Progenitor cell of endocrine pancreas (in vitro differentiated cells): ENCODE data around the gene PARVA. TPM values are rescaled to one million over a fixed set of nuclear protein-coding genes. Genes with fewer than 3 reads are reported as not detected.
A peak's percentile ranks its signal among the peaks of the same experiment; 100 is the strongest.

Experiments
- DNase-seq: peaks from one replicate; pipeline ENCODE4 v3.0.0; 2021; ENCODE audit warnings: low spot score; ENCODE audit not compliant: unreplicated experiment
- H3K27ac Mint-ChIP-seq: 2 replicates; pipeline ENCODE4 v1.8.0; 2021; ENCODE audit warnings: mild to moderate bottlenecking, moderate library complexity, mixed read lengths
- H3K27me3 Mint-ChIP-seq: 2 replicates; pipeline ENCODE4 v1.8.0; 2021; ENCODE audit warnings: mixed read lengths
- H3K36me3 Mint-ChIP-seq: 2 replicates; pipeline ENCODE4 v1.8.0; 2022; ENCODE audit warnings: mixed read lengths; ENCODE audit not compliant: insufficient read depth
- H3K4me1 Mint-ChIP-seq: 2 replicates; pipeline ENCODE4 v1.8.0; 2021; ENCODE audit warnings: low read depth, mixed read lengths
- H3K4me3 Mint-ChIP-seq: 2 replicates; pipeline ENCODE4 v1.8.0; 2021; ENCODE audit warnings: low read depth, mild to moderate bottlenecking, moderate library complexity, mixed read lengths
- H3K9me3 Mint-ChIP-seq: 2 replicates; pipeline ENCODE4 v1.8.0; 2021; ENCODE audit warnings: low read depth, mixed read lengths
- total RNA-seq: library from RNA; stranded (reverse); gene quantifications from 2 replicates; pipeline ENCODE4 v1.2.1, GENCODE V29; 2021
- TF ChIP-seq, protein P1 (sequence below): fragments of 200-600 bp; sonication (generic); IDR thresholded peaks from one replicate; pipeline ENCODE4 v1.5.0; 2021; ENCODE audit warnings: antibody characterized with exemption, mild to moderate bottlenecking; ENCODE audit not compliant: unreplicated experiment

PARVA gene
- total RNA-seq, 1 donor from 2014 or later = 49.3 TPM

DNA sequence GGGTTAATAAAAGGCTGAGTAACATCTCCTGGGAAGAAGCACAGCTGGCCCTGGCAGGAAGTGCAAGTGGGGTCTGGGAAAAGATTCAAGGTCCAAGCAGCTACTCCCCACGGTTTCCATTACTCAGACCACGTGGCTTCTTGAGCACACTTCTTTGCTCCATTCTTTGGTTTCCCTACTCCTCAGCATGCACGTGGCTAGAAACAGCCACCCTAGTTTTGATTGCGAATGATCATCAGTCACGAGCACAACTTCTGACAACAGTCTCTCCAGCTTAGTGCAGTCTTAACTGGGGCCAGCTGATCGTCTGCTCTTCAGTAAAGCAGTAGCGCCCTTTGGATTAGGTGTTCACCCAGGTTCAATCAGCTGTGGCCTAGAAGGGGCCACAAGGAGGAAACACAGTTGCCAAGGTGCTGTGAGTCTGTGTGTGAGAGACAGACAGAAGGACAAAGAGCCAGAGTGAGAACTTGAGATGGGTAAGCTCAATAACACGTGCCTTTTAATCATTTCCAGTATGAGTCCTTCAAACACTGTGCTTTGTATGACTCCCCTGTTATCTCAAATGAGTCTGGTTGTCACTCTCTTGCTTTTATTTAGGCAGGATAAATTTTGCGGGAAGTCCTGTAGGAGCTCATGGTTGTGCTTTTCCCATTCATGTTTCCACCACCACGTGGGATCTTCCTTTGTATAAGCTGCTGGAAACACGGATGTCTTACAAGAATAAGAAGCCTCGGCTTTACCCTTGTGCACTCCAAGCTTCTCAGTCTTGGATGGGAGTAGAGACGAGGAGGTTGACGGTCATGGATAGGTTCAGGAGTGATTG is 901 bp upstream of the PARVA start:
- Mint-ChIP-seq H3K27me3 (no peaks in the 10 kb centered on the region), H3K9me3 (no peaks in the 10 kb centered on the region), H3K4me1 (peaks cover 31% of the 10 kb centered on the region), H3K27ac (peak overlapping the region; percentile 62), H3K4me3 (peak overlapping the region; percentile 78), H3K36me3 (peaks cover 1% of the 10 kb centered on the region)
- DNase-seq = no peak
- TF ChIP-seq, protein P1, sequence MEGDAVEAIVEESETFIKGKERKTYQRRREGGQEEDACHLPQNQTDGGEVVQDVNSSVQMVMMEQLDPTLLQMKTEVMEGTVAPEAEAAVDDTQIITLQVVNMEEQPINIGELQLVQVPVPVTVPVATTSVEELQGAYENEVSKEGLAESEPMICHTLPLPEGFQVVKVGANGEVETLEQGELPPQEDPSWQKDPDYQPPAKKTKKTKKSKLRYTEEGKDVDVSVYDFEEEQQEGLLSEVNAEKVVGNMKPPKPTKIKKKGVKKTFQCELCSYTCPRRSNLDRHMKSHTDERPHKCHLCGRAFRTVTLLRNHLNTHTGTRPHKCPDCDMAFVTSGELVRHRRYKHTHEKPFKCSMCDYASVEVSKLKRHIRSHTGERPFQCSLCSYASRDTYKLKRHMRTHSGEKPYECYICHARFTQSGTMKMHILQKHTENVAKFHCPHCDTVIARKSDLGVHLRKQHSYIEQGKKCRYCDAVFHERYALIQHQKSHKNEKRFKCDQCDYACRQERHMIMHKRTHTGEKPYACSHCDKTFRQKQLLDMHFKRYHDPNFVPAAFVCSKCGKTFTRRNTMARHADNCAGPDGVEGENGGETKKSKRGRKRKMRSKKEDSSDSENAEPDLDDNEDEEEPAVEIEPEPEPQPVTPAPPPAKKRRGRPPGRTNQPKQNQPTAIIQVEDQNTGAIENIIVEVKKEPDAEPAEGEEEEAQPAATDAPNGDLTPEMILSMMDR = no peak

DNA sequence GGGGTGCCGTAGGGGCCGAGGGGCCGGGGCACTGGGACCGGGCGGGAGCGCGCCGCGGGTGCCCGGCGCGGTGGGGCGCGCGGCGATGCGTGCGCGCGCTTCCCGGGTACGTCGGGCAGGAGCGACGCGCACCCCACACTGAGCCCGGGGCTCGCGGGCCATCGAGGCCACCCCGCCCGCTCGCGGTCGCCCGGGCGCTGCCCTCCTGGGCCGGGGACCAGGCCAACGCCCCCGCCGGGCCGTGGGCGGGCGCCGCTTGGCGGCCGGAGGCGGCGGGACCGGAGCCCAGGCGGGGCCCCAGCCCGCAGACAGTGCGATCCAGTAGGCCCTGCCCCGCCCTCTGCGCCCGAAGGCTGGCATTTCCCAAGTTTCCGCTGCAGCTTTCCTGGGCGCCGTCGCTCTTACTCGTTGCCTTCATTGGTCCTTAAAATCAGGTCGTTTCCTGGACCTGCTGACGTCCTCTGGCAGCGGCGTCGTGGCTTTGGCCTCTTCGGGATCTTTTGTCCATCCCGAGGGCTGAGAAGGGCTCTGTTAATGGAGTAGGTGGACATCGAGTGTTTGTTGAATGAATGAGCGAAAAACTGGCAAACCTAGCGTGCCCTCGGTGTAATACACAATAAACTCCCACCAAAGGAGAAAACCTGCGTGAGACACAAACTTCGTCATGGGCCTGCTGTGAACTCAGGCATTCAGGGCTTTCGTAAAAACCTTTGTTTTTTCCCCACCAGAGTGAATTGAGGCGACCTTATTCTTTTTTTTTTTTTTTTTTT is 638 bp downstream of the PARVA start:
- Mint-ChIP-seq H3K36me3 (peaks cover 1% of the 10 kb centered on the region), H3K27ac (peak overlapping the region; percentile 98)
- DNase-seq = peak; percentile 65

DNA sequence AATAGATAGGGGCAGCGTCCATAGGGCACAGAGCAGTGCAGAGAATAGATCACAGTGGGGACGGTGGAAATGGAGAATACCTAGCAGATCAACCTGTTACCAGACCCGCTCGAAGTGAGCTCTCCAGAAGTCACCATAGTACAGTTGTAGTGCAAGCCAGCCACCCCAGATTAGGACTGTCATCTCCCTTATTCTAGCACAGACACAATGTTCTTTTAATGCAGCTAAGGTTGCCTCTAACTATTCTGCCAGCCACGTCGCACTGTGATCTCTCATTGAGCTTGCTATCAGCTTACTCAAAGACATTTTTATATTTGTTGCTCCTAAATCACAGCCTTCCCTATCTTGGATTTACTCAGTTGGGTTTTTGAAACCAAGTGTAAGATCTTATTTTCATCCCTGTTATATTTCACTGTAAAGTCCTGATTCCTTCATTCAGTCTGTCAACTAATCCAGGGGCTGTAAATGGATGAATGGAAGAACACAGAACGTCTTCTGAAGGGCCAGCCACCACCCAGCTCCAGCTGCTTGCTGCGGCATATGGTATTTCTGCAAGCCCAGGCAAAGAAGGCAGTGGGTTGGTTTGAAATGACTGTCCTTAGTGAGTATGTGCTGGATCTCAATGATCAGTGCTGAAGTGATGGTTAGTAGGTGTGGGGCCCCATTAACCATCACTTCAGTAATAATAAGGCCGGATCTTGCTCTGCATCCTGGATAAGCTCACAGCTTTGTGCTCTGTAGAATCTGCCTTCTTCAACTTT is 3.4 kb downstream of the PARVA start:
- peaks cover 22% of the 10 kb centered on the region for H3K4me1 Mint-ChIP-seq
- TF ChIP-seq, protein P1 = no peak
- no peak overlapping the region for H3K27ac Mint-ChIP-seq
- H3K36me3 Mint-ChIP-seq = peaks cover 3% of the 10 kb centered on the region
- H3K4me3 Mint-ChIP-seq = no peak overlapping the region
- DNase-seq = no peak
- H3K9me3 Mint-ChIP-seq = no peaks in the 10 kb centered on the region
- no peaks in the 10 kb centered on the region for H3K27me3 Mint-ChIP-seq

More for the DNA sequence above, 638 bp downstream of the PARVA start:
- Mint-ChIP-seq H3K4me1 (peaks cover 28% of the 10 kb centered on the region), H3K27me3 (no peaks in the 10 kb centered on the region), H3K9me3 (no peaks in the 10 kb centered on the region), H3K4me3 (peak overlapping the region; percentile 92)
- TF ChIP-seq, protein P1 = peak; percentile 43

DNA sequence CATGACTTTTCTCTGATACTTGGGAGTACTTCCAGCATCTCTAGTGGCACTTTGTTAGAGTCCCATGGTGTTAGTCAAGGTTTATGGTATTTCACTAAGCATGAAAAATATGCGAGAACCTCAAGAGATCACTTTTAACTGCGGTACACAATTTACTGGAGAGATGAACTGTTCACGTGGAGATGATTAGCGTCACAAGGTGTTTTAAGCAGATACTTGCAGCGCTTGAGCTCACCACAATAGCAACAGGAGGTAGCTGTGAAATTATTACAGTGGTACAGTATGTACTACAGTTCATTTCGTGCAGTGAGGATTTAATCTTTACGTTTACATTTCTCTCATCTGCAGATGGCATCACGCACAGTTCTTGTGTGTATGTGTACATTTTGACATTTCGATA is 4.5 kb downstream of the PARVA start:
- no peaks in the 10 kb centered on the region for H3K9me3 Mint-ChIP-seq
- H3K4me1 Mint-ChIP-seq = peaks cover 14% of the 10 kb centered on the region
- DNase-seq = no peak
- no peaks in the 10 kb centered on the region for H3K27me3 Mint-ChIP-seq
- no peak overlapping the region for H3K4me3 Mint-ChIP-seq
- H3K27ac Mint-ChIP-seq = no peak overlapping the region
- peaks cover 3% of the 10 kb centered on the region for H3K36me3 Mint-ChIP-seq
- TF ChIP-seq, protein P1 = no peak

DNA sequence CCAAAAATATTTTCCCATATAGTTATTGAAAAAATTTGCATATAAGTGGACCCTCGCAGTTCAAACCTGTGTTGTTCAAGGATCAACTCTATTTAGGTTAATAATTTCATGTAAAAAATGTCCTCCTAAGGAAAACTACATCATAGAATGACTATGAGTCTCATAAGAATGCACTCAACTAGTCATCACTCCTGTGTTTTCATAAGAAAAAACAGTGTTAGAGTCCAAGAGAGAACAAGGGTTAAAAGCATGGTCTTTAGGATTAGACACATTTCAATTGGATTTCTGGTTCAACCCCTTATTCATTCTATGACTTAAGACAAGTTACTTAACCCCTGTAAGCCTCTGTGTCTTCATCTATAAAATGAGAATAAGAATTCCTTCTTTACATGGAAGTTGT is 5.1 kb downstream of the PARVA start:
- TF ChIP-seq, protein P1 = no peak
- Mint-ChIP-seq H3K27ac (no peak overlapping the region), H3K36me3 (peaks cover 3% of the 10 kb centered on the region), H3K4me1 (peaks cover 14% of the 10 kb centered on the region), H3K4me3 (no peak overlapping the region), H3K27me3 (no peaks in the 10 kb centered on the region), H3K9me3 (no peaks in the 10 kb centered on the region)
- no peak for DNase-seq
